Measurements from ENCODE around the gene LRCH1. TPM values are rescaled to one million over a fixed set of nuclear protein-coding genes. Genes with fewer than 3 reads are reported as not detected.

LRCH1 gene
- total RNA-seq, 4 donors from 2014 or later = 34.3 to 43.9 (median 40.3) TPM

DNA sequence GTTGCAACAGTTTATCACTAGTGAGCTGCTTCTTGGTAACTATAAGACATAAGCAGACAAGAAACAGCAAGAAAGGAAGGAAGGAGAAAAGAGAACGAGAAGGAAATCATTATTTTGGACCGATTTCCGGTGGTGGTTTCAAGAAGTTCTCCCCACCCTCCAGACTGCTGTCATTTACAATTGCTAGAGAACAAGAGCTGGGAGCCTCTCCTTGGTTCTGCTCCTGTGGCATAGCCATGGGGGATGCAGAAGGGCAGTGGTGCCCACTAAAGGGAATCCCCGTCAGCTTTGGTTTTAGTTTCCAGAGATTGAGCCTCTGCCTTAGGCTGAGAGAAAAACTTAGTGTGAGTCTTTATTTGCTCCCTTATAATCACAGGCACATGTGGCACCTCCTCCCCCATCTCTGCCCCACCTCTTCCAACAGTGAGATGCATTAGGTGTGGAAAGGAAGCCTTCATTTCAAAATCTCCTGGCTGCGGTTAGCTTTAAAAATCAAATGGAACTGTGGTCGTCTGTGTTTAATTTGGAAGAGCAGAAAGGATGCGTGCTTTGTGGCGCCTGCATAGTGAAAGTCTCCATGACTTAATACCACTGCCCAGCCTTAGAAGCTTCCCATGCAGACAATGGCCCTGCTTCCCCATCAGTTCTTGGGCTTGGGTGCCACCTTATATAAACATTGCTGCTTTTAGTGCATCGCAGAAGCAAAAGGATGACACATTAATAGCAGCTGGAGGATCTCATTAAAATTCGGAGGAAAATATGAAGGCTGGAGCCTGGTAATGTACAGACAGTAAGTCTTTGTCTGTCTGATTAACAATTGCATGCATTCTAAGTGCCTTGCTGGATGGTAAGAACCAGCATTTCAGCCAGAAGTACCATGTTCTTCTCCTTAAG lies 25.0 kb downstream of the LRCH1 start:
- intact Hi-C loops (cut with DNase I; ENCODE audit: low total_unique reads) = no loop called here
- TF ChIP-seq CTCF (IDR thresholded peaks at IDR 0.05) (no peak), POLR2A (IDR thresholded peaks at IDR 0.05) (no peak)
- WGBS, 2 donors = 48 to 56% methylated on average over 10 of the region's 10 CpGs

GRCh38 chr13:46578590-46578975 lies 25.6 kb downstream of the LRCH1 start:
- 59 to 61% methylated on average over 3 of the region's 3 CpGs for WGBS, 2 donors
- H3K4me3 ChIP-seq (ENCODE audit: low read depth, poor library complexity, severe bottlenecking) = no peak overlapping the region
- TF ChIP-seq POLR2A (IDR thresholded peaks at IDR 0.05) (no peak), CTCF (IDR thresholded peaks at IDR 0.05) (no peak)
- intact Hi-C loops (cut with DNase I; ENCODE audit: low total_unique reads) = no loop called here
- no peak for DNase-seq (ENCODE audit: low spot score in 2 of 2)

More for the DNA sequence above, 25.0 kb downstream of the LRCH1 start:
- H3K4me3 ChIP-seq (ENCODE audit: low read depth, poor library complexity, severe bottlenecking) = no peak overlapping the region
- no peak for DNase-seq (ENCODE audit: low spot score in 2 of 2)

GRCh38 chr13:46580362-46580839 lies 27.4 kb downstream of the LRCH1 start:
- TF ChIP-seq CTCF (IDR thresholded peaks at IDR 0.05) = no peak
- TF ChIP-seq POLR2A (IDR thresholded peaks at IDR 0.05) = no peak
- H3K4me3 ChIP-seq (ENCODE audit: low read depth, poor library complexity, severe bottlenecking) = no peak overlapping the region
- no peak for DNase-seq (ENCODE audit: low spot score in 2 of 2)
- intact Hi-C loops (cut with DNase I; ENCODE audit: low total_unique reads) = no loop called here
- 61 to 64% methylated on average over 5 of the region's 5 CpGs for WGBS, 2 donors

DNA sequence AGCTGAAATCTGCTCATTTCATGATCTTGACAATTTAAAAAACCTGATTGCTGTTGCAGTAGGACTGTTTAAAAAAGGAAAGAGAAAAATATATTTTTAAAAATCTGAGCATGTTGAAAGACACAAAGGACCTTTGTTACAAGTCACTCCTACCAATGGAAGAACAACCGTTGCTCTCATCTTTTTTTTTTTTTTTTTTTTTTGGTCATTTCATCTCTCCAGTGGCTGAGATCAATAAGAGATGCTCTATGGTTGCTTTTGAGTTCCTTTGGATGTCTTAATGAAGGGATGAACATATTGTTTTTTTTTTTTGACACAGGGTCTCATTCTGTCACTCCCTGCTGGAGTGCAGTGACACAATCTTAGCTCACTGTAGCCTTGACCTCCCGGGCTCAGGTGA lies 29.2 kb downstream of the LRCH1 start:
- no peak for TF ChIP-seq CTCF (IDR thresholded peaks at IDR 0.05)
- no peak for TF ChIP-seq POLR2A (IDR thresholded peaks at IDR 0.05)
- H3K4me3 ChIP-seq (ENCODE audit: low read depth, poor library complexity, severe bottlenecking) = no peak overlapping the region
- DNase-seq (ENCODE audit: low spot score in 2 of 2) = no peak
- WGBS, 2 donors = 74 to 85% methylated on average over 1 to 2 of the region's 2 CpGs
- intact Hi-C loops (cut with DNase I; ENCODE audit: low total_unique reads) = no loop called here

GRCh38 chr13:46586751-46587514 lies 34.0 kb downstream of the LRCH1 start:
- intact Hi-C loops (cut with DNase I; ENCODE audit: low total_unique reads) = no loop called here
- DNase-seq (ENCODE audit: low spot score in 2 of 2) = no peak
- no peak overlapping the region for H3K4me3 ChIP-seq (ENCODE audit: low read depth, poor library complexity, severe bottlenecking)
- TF ChIP-seq CTCF (IDR thresholded peaks at IDR 0.05) (no peak), POLR2A (IDR thresholded peaks at IDR 0.05) (no peak)
- 63 to 65% methylated on average over 7 of the region's 7 CpGs for WGBS, 2 donors

Data from lower leg skin (tissue), 4 donors.